K562 (cell line): ENCODE results near the gene ZNF891. TPM values are rescaled to one million over a fixed set of nuclear protein-coding genes. Genes with fewer than 3 reads are reported as not detected.

ENCODE experiments used
- HDGF ChIP-seq: fragments of 450-650 bp; IDR thresholded peaks from 2 replicates; pipeline ENCODE4 v1.6.1; 2016
- ZNF318 ChIP-seq, 2 experiments: fragments of 450-650 bp; IDR thresholded peaks; 2 replicates each; pipeline ENCODE4 v1.6.1; 2016; ENCODE audit warnings: mild to moderate bottlenecking in 2 of 2, borderline replicate concordance in 1 of 2, low read depth in 1 of 2, moderate library complexity in 1 of 2
- polyA plus RNA-seq, 8 experiments: library from polyadenylated mRNA; depleted of rRNA in 4 of 8; stranded (reverse) in 5 of 8; unstranded in 3 of 8; fragments of >200 nt; fragmentation: Nextera tagmentation in 2 of 8; fragmentation: Illumina TruSeq in 1 of 8; extraction: Ambion mirVana in 2 of 8; extraction: Trizol in 1 of 8; gene quantifications; 2 replicates each; pipeline versions ENCODE4 v1.2.1 to v1.2.3, GENCODE V29; 2011 to 2014; ENCODE audit warnings: inconsistent platforms in 1 of 8, missing spikeins in 1 of 8
- total RNA-seq, 7 experiments: library from RNA; depleted of rRNA in 6 of 7; stranded (reverse); fragments of >200 nt in 6 of 7; fragmentation: Illumina TruSeq in 2 of 7; extraction: Trizol in 2 of 7; gene quantifications; 2 replicates each; pipeline versions ENCODE4 v1.2.1 to v1.2.3, GENCODE V29; 2011 to 2021; ENCODE audit warnings: low replicate concordance in 1 of 7

ZNF891 gene
- total and polyA plus RNA-seq, 9 of the 15 experiments (the other 6 are each of a cell fraction or from before 2014, with no cell fraction given) = 0.41 to 2.0 (median 1.3) TPM

GRCh38 chr12:133130038-133130807, at the start of gene ZNF891, which contains the start of gene ZNF10 (continued):
- TF ChIP-seq ZNF318 (IDR thresholded peaks at IDR 0.05; ENCODE audit: borderline replicate concordance in 1 of 2, low read depth in 1 of 2) (no peak), HDGF (no peak)
- TF ChIP-seq, all 486 proteins: peak for 150
